ENCODE data around the gene HMX1.

The HMX1 gene

GRCh38 chr4:8906991-8907595 lies 35.5 kb upstream of the HMX1 start:
- in situ Hi-C loops (cut with HindIII; ENCODE audit: low pct_ligation_motif_present, low sequenced_read_pairs), result no loop called here
- Histone ChIP-seq H3K36me3 (replicated peaks) (no peaks in the 10 kb centered on the region), H3K4me3 (ENCODE audit: low read depth, low read length) (no peak overlapping the region), H3K27ac (no peak overlapping the region), H3K27me3 (replicated peaks) (no peaks in the 10 kb centered on the region)
- DNase-seq, result no peak
- no peak for TF ChIP-seq CTCF (IDR thresholded peaks at IDR 0.05; ENCODE audit: low read depth, low read length, missing control alignments)

- H3K36me3 ChIP-seq (replicated peaks), result no peaks in the 10 kb centered on the region
- H3K4me3 ChIP-seq (ENCODE audit: low read depth, low read length), result no peak overlapping the region
- TF ChIP-seq CTCF (IDR thresholded peaks at IDR 0.05; ENCODE audit: low read depth, low read length, missing control alignments), result no peak
- no peak for DNase-seq
- no peak overlapping the region for H3K27ac ChIP-seq
- no peaks in the 10 kb centered on the region for H3K27me3 ChIP-seq (replicated peaks)
- in situ Hi-C loops (cut with HindIII; ENCODE audit: low pct_ligation_motif_present, low sequenced_read_pairs), result no loop called here
Observed at GRCh38 chr4:8906668-8906970, 35.0 kb upstream of the HMX1 start.

GRCh38 chr4:8905773-8906667 lies 34.4 kb upstream of the HMX1 start:
- no peak for DNase-seq
- TF ChIP-seq CTCF (IDR thresholded peaks at IDR 0.05; ENCODE audit: low read depth, low read length, missing control alignments), result no peak
- no peak overlapping the region for H3K27ac ChIP-seq
- H3K36me3 ChIP-seq (replicated peaks), result no peaks in the 10 kb centered on the region
- H3K27me3 ChIP-seq (replicated peaks), result no peaks in the 10 kb centered on the region
- no peak overlapping the region for H3K4me3 ChIP-seq (ENCODE audit: low read depth, low read length)
- in situ Hi-C loops (cut with HindIII; ENCODE audit: low pct_ligation_motif_present, low sequenced_read_pairs), result no loop called here

GRCh38 chr4:8905226-8905772 lies 33.7 kb upstream of the HMX1 start:
- no peak overlapping the region for H3K27ac ChIP-seq
- no peaks in the 10 kb centered on the region for H3K27me3 ChIP-seq (replicated peaks)
- in situ Hi-C loops (cut with HindIII; ENCODE audit: low pct_ligation_motif_present, low sequenced_read_pairs), result no loop called here
- no peak overlapping the region for H3K4me3 ChIP-seq (ENCODE audit: low read depth, low read length)
- H3K36me3 ChIP-seq (replicated peaks), result no peaks in the 10 kb centered on the region
- DNase-seq, result no peak
- TF ChIP-seq CTCF (IDR thresholded peaks at IDR 0.05; ENCODE audit: low read depth, low read length, missing control alignments), result no peak

GRCh38 chr4:8904666-8905065 lies 33.0 kb upstream of the HMX1 start:
- no peak for DNase-seq
- no peaks in the 10 kb centered on the region for H3K27me3 ChIP-seq (replicated peaks)

More at GRCh38 chr4:8904666-8905065, 33.0 kb upstream of the HMX1 start:
- in situ Hi-C loops (cut with HindIII; ENCODE audit: low pct_ligation_motif_present, low sequenced_read_pairs), result no loop called here
- no peak for TF ChIP-seq CTCF (IDR thresholded peaks at IDR 0.05; ENCODE audit: low read depth, low read length, missing control alignments)
- Histone ChIP-seq H3K4me3 (ENCODE audit: low read depth, low read length) (no peak overlapping the region), H3K36me3 (replicated peaks) (no peaks in the 10 kb centered on the region), H3K27ac (no peak overlapping the region)

All from brain microvascular endothelial cell (primary cell).